HCT116 (cell line): ENCODE results near the gene SLC9A9. TPM values are rescaled to one million over a fixed set of nuclear protein-coding genes. Genes with fewer than 3 reads are reported as not detected.

Experiments
- ATAC-seq: fragments of 200-7000 bp; cut with Tn5 transposase; 2 replicates; pipeline ENCODE4 v1.9.1; 2020; ENCODE audit warnings: mild to moderate bottlenecking, moderate library complexity
- BruUV-seq: library from RNA; stranded (reverse); fragments of 400-500 nt; replicated peaks from 2 replicates; lab custom pipeline; 2021; lab: Mats Ljungman, UMichigan
- CTCF ChIA-PET: fragments of 300-600 bp; sonication (Branson Sonifier 250); formaldehyde crosslinking; loops from one replicate; lab custom pipeline; 2021; ENCODE audit warnings: antibody characterized with exemption; lab: Charles Lee
- POLR2A ChIA-PET: fragments of 300-600, 350-600 bp; sonication (Branson Sonifier 250); formaldehyde crosslinking; loops from one replicate; lab custom pipeline; 2021; ENCODE audit warnings: antibody characterized with exemption; lab: Charles Lee
- RAD21 ChIA-PET, 2 experiments: fragments of 300-600 bp; sonication (Branson Sonifier 250); formaldehyde crosslinking; loops; one replicate each; lab custom pipeline; 2023; ENCODE audit warnings: low total read pairs in 2 of 2; ENCODE audit not compliant: uncharacterized antibody in 2 of 2, unreplicated experiment in 2 of 2, low non-redundant PET in 1 of 2; lab: Charles Lee
- DNase-seq: peaks from one replicate; pipeline ENCODE4 v3.0.0-alpha.2; 2010; ENCODE audit warnings: low read depth, low spot score
- H2AFZ ChIP-seq: fragments of 200-600 bp; shearing (Covaris generic), sonication (generic); 2 replicates; pipeline ENCODE4 v1.6.1; 2017; ENCODE audit warnings: low read depth, mixed run types, mixed read lengths, antibody characterized with exemption, low read length; ENCODE audit not compliant: poor library complexity, severe bottlenecking
- H3K27ac ChIP-seq: 2 replicates; pipeline ENCODE4 v1.5.1; 2012; ENCODE audit warnings: low read depth, low read length
- H3K27me3 ChIP-seq: fragments of 200-600 bp; sonication (generic); 2 replicates; pipeline ENCODE4 v1.6.1; 2016; ENCODE audit warnings: mixed run types, low read length, mixed read lengths; ENCODE audit not compliant: insufficient read depth
- H3K36me3 ChIP-seq, 2 experiments: fragments of 200-500 bp in 1 of 2; fragments of 200-600 bp in 1 of 2; sonication (Bioruptor generic) in 1 of 2; sonication (generic) in 1 of 2; 2 replicates each; pipeline versions ENCODE4 v1.5.1 to v1.6.1; 2014 to 2016; ENCODE audit warnings: low read length in 2 of 2, inconsistent platforms in 1 of 2, mixed read lengths in 1 of 2, mixed run types in 1 of 2; ENCODE audit not compliant: insufficient read depth in 2 of 2, control insufficient read depth in 1 of 2
- H3K4me1 ChIP-seq, 2 experiments: fragments of 200-600 bp in 1 of 2; sonication (generic) in 1 of 2; 2 replicates each; pipeline versions ENCODE4 v1.5.1 to v1.6.1; 2012 to 2017; ENCODE audit warnings: low read length in 2 of 2, inconsistent platforms in 1 of 2, mild to moderate bottlenecking in 1 of 2, mixed read lengths in 1 of 2, mixed run types in 1 of 2, moderate library complexity in 1 of 2; ENCODE audit not compliant: insufficient read depth in 2 of 2, control insufficient read depth in 1 of 2
- H3K4me2 ChIP-seq: fragments of 200-600 bp; sonication (generic); 2 replicates; pipeline ENCODE4 v1.6.1; 2017; ENCODE audit warnings: mixed run types, low read length, mixed read lengths
- H3K4me3 ChIP-seq, 2 experiments: fragments of 200-600 bp in 1 of 2; sonication (generic) in 1 of 2; replicated peaks in 1 of 2; 2 replicates each; pipeline ENCODE4 v1.5.1; 2011 to 2016; ENCODE audit warnings: low read length in 2 of 2, control low read depth in 1 of 2, low read depth in 1 of 2, mild to moderate bottlenecking in 1 of 2, mixed read lengths in 1 of 2, mixed run types in 1 of 2
- H3K79me2 ChIP-seq: fragments of 200-600 bp; sonication (generic); 2 replicates; pipeline ENCODE4 v1.6.1; 2017; ENCODE audit warnings: mild to moderate bottlenecking, mixed run types, low read length, moderate library complexity, mixed read lengths; ENCODE audit not compliant: insufficient read depth
- H3K9ac ChIP-seq: fragments of 200-600 bp; sonication (generic); 2 replicates; pipeline ENCODE4 v1.6.1; 2016; ENCODE audit warnings: low read length, mixed read lengths
- H3K9me2 ChIP-seq: fragments of 200-600 bp; sonication (generic), shearing (Covaris generic); 2 replicates; pipeline ENCODE4 v1.6.1; 2017; ENCODE audit warnings: mixed run types, mild to moderate bottlenecking, moderate library complexity; ENCODE audit not compliant: insufficient read depth
- H3K9me3 ChIP-seq, 2 experiments: fragments of 200-500 bp in 1 of 2; fragments of 200-600 bp in 1 of 2; sonication (Bioruptor generic) in 1 of 2; sonication (generic) in 1 of 2; 2 replicates each; pipeline ENCODE4 v1.6.1; 2014 to 2017; ENCODE audit warnings: low read length in 2 of 2, mixed read lengths in 2 of 2, inconsistent platforms in 1 of 2, low read depth in 1 of 2, mild to moderate bottlenecking in 1 of 2, mixed run types in 1 of 2, moderate library complexity in 1 of 2; ENCODE audit not compliant: control insufficient read depth in 1 of 2, insufficient read depth in 1 of 2
- H4K20me1 ChIP-seq: fragments of 200-600 bp; sonication (generic), shearing (Covaris generic); 2 replicates; pipeline ENCODE4 v1.6.1; 2017; ENCODE audit warnings: mixed run types, mild to moderate bottlenecking, moderate library complexity; ENCODE audit not compliant: insufficient read depth
- CEBPB ChIP-seq: IDR thresholded peaks from 2 replicates; pipeline ENCODE4 v1.6.1; 2012; ENCODE audit warnings: low read depth
- CTCF ChIP-seq, 3 experiments: fragments of 200-600 bp in 1 of 3; sonication (generic) in 1 of 3; IDR thresholded peaks in 2 of 3; conservative IDR thresholded peaks in 1 of 3; 2 replicates each; pipeline ENCODE4 v1.5.1; 2012 to 2017; ENCODE audit warnings: low read depth in 2 of 3, low read length in 2 of 3, antibody characterized with exemption in 1 of 3, borderline replicate concordance in 1 of 3, control low read depth in 1 of 3, mild to moderate bottlenecking in 1 of 3, mixed read lengths in 1 of 3, mixed run types in 1 of 3, moderate library complexity in 1 of 3; ENCODE audit not compliant: insufficient read depth in 1 of 3
- EGR1 ChIP-seq: IDR thresholded peaks from 2 replicates; pipeline ENCODE4 v1.6.1; 2012; ENCODE audit warnings: low read depth
- EZH2 ChIP-seq: fragments of 200-600 bp; sonication (generic); IDR thresholded peaks from 2 replicates; pipeline ENCODE4 v1.6.1; 2017; ENCODE audit warnings: antibody characterized with exemption, mixed run types
- EZH2phosphoT487 ChIP-seq: fragments of 200-600 bp; IDR thresholded peaks from 2 replicates; pipeline ENCODE4 v1.6.1; 2018; ENCODE audit warnings: antibody characterized with exemption, borderline replicate concordance
- FOSL1 ChIP-seq: IDR thresholded peaks from 2 replicates; pipeline ENCODE4 v1.6.1; 2012; ENCODE audit warnings: low read depth
- JUND ChIP-seq: IDR thresholded peaks from 2 replicates; pipeline ENCODE4 v1.6.1; 2012
- MAX ChIP-seq: IDR thresholded peaks from 2 replicates; pipeline ENCODE4 v1.6.1; 2012
- POLR2A ChIP-seq: IDR thresholded peaks from 2 replicates; pipeline ENCODE4 v1.7.0; 2011; ENCODE audit warnings: borderline replicate concordance; ENCODE audit not compliant: insufficient read depth, insufficient read length; ENCODE audit errors: extremely low read depth
- POLR2AphosphoS5 ChIP-seq: IDR thresholded peaks from 2 replicates; pipeline ENCODE4 v1.6.1; 2011; ENCODE audit warnings: mild to moderate bottlenecking, low read depth, low read length, moderate library complexity
- RAD21 ChIP-seq: IDR thresholded peaks from 2 replicates; pipeline ENCODE4 v1.6.1; 2012; ENCODE audit warnings: low read depth, mild to moderate bottlenecking
- SIN3A ChIP-seq: IDR thresholded peaks from 2 replicates; pipeline ENCODE4 v1.6.1; 2012; ENCODE audit warnings: low read depth
- SP1 ChIP-seq: IDR thresholded peaks from 2 replicates; pipeline ENCODE4 v1.6.1; 2012; ENCODE audit warnings: low read depth
- SRF ChIP-seq: IDR thresholded peaks from 2 replicates; pipeline ENCODE4 v1.6.1; 2012; ENCODE audit warnings: low read depth
- TCF7L2 ChIP-seq: IDR thresholded peaks from 2 replicates; pipeline ENCODE4 v1.7.0; 2011; ENCODE audit warnings: borderline replicate concordance, inconsistent platforms; ENCODE audit not compliant: insufficient read depth, insufficient read length; ENCODE audit errors: extremely low read depth
- YY1 ChIP-seq: IDR thresholded peaks from 2 replicates; pipeline ENCODE4 v1.6.1; 2011; ENCODE audit warnings: low read length, low read depth, moderate library complexity, mild to moderate bottlenecking; ENCODE audit not compliant: insufficient replicate concordance; ENCODE audit errors: extremely low read depth
- ZBTB33 ChIP-seq: IDR thresholded peaks from 2 replicates; pipeline ENCODE4 v1.6.1; 2011; ENCODE audit warnings: mild to moderate bottlenecking, low read length, moderate library complexity; ENCODE audit not compliant: insufficient replicate concordance; ENCODE audit errors: extremely low read depth
- ZFX ChIP-seq: fragments of 450-650 bp; IDR thresholded peaks from 2 replicates; pipeline ENCODE4 v1.6.1; 2017
- intact Hi-C: fragments of 100-400 bp; cut with micrococcal nuclease; formaldehyde crosslinking; loops from 2 replicates; pipeline ENCODE4 v1.10.0; 2022
- total RNA-seq: library from RNA; stranded (reverse); gene quantifications from one replicate; pipeline ENCODE4 v1.2.1, GENCODE V29; 2021; ENCODE audit not compliant: unreplicated experiment

The SLC9A9 gene
- total RNA-seq, 1 experiment from 2014 or later, result 0.20 TPM

GRCh38 chr3:143633816-143634215 is 214.5 kb downstream of the SLC9A9 start (continued):
- TF ChIP-seq CTCF (IDR thresholded peaks at IDR 0.05 in 2 of 3, conservative IDR thresholded peaks at IDR 0.05 in 1 of 3; ENCODE audit: borderline replicate concordance in 1 of 3, insufficient read depth in 1 of 3, low read depth in 2 of 3, low read length in 2 of 3), result no peak

- ChIA-PET RAD21 (no interaction called here), CTCF (no interaction called here), POLR2A (no interaction called here)
- H3K9me3 ChIP-seq, result no peaks in the 10 kb centered on the region
- no peaks in the 10 kb centered on the region for H3K27me3 ChIP-seq
- no peak overlapping the region for H3K27ac ChIP-seq
- H2AFZ ChIP-seq, result no peak overlapping the region
- H3K36me3 ChIP-seq, result no peaks in the 10 kb centered on the region
- no TSS peak for BruUV-seq
- no peak overlapping the region for H3K4me3 ChIP-seq
- no peak overlapping the region for H3K9ac ChIP-seq
- H3K4me2 ChIP-seq, result no peak overlapping the region
- no peaks in the 10 kb centered on the region for H4K20me1 ChIP-seq
- no peak for ATAC-seq
- no peaks in the 10 kb centered on the region for H3K4me1 ChIP-seq
- no peak for TF ChIP-seq EGR1
- TF ChIP-seq POLR2A, result no peak
- TF ChIP-seq SP1, result no peak
- no peak for TF ChIP-seq POLR2AphosphoS5
- TF ChIP-seq MAX, result no peak
- no peak for TF ChIP-seq FOSL1
- no peak for TF ChIP-seq EZH2phosphoT487
- no peak for TF ChIP-seq SRF
- TF ChIP-seq ZFX, result no peak
- TF ChIP-seq YY1, result no peak
- no peak for TF ChIP-seq ZBTB33
- no peak for TF ChIP-seq EZH2
- TF ChIP-seq CEBPB, result no peak
- TF ChIP-seq JUND, result no peak
- no peak for TF ChIP-seq RAD21
- TF ChIP-seq SIN3A, result no peak
- no peak for TF ChIP-seq TCF7L2
- intact Hi-C loops, result no loop called here
- no peaks in the 10 kb centered on the region for H3K79me2 ChIP-seq
- DNase-seq, result no peak
- H3K9me2 ChIP-seq, result no peaks in the 10 kb centered on the region
Measured at GRCh38 chr3:143629726-143630125, 218.5 kb downstream of the SLC9A9 start.
